AG09309 (cell line): Measurements from ENCODE around the gene KCNIP2.
A peak's percentile ranks its signal among the peaks of the same experiment; 100 is the strongest.

Source experiments
- DNase-seq: peaks from one replicate; pipeline ENCODE4 v3.0.0-alpha.2; 2010; ENCODE audit warnings: low read depth
- H3K4me3 ChIP-seq: 2 replicates; pipeline ENCODE4 v1.5.1; 2011; ENCODE audit warnings: mild to moderate bottlenecking, low read depth, low read length, moderate library complexity; ENCODE audit not compliant: control insufficient read depth
- TF ChIP-seq, protein P1 (sequence below): IDR thresholded peaks from 2 replicates; pipeline ENCODE4 v1.5.1; 2011; ENCODE audit warnings: mild to moderate bottlenecking, low read depth, low read length, inconsistent platforms; ENCODE audit not compliant: insufficient read depth, control insufficient read depth; ENCODE audit errors: missing control alignments

The KCNIP2 gene

DNA sequence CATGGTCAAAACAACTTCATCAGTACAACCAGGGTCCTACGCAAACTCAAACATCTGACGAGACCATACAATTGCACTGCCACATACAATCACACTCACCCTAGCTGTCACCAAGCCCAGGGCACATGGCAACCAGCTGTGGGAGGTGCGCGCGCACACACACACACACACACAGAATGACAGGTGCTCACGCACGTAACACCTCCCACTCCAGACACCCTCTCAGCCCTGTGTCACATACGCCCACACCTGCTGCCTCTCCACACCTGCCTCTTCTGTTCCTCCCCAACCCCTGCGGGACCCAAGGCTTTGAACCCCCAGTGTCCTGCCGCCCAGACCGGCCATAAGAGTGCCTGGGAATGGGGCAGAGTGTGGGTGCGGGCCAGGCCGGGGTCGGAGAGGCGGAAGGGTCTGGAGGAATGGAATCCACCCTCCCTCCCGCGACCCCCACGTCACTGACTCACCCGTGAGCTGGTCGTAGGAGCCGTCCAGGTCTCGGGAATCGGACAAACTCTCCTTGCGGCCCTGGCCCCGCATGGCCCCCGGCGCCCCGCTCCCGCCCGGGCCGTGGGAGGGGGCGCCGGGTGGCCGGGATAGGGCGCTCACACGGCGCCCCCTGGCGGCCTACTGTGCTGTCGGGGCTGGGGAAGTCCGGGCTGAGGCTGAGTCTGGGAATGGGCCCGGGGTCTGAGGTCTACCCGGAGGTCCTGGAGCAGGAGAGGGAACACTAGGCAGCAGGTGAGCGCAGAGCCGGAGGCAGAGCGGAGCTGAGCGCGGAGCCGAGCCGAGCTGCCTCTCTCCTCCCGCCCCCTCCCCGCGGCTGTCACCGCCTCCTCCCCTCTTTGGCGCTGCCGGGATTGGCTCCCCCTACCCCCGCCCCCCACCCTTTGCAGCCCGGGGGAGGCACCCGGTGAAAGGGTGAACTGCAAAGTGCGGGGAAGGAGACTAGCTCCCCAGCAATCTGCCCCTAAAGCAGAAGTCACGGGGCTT lies at the start of gene KCNIP2:
Gene KCNIP2, minus strand, starts transcription at position 769 of the 990 bp plus-strand sequence. Its CDS starts 232 bp downstream, at position 537.
- TF ChIP-seq, protein P1, sequence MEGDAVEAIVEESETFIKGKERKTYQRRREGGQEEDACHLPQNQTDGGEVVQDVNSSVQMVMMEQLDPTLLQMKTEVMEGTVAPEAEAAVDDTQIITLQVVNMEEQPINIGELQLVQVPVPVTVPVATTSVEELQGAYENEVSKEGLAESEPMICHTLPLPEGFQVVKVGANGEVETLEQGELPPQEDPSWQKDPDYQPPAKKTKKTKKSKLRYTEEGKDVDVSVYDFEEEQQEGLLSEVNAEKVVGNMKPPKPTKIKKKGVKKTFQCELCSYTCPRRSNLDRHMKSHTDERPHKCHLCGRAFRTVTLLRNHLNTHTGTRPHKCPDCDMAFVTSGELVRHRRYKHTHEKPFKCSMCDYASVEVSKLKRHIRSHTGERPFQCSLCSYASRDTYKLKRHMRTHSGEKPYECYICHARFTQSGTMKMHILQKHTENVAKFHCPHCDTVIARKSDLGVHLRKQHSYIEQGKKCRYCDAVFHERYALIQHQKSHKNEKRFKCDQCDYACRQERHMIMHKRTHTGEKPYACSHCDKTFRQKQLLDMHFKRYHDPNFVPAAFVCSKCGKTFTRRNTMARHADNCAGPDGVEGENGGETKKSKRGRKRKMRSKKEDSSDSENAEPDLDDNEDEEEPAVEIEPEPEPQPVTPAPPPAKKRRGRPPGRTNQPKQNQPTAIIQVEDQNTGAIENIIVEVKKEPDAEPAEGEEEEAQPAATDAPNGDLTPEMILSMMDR: peak; percentile 36
- no peak within 1 kb of the TSS for H3K4me3 ChIP-seq
- no peak for DNase-seq

DNA sequence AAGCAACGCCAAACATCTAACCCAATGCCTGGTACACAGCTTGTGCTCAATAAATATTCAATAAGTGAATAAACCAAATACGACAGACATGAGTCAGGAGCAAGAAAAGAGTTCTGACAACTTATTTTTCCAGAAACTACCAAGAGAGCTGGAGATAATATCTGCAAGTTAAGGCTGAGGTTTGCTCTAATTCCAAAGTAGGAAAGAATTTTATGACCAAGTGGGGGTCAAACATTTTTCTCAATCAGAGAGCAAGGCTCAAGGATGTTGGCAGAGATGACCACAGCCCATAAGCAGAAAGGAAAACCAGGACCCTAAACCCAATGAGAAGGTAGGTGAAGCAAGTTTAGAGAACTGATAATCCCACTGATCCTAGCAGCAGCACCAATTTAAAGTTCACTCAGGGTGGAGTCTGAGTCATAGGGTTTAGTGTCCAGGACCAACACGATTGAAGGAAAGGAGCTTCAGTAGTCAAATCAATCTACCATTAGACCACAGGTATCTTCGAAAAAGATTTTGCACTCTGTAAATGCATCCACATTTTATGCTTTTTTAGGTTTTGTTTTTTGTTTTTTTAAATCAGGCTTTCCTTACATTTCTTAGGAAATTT lies 49.3 kb upstream of the KCNIP2 start:
- TF ChIP-seq, protein P1: no peak
- DNase-seq: no peak
- no peak overlapping the region for H3K4me3 ChIP-seq

DNA sequence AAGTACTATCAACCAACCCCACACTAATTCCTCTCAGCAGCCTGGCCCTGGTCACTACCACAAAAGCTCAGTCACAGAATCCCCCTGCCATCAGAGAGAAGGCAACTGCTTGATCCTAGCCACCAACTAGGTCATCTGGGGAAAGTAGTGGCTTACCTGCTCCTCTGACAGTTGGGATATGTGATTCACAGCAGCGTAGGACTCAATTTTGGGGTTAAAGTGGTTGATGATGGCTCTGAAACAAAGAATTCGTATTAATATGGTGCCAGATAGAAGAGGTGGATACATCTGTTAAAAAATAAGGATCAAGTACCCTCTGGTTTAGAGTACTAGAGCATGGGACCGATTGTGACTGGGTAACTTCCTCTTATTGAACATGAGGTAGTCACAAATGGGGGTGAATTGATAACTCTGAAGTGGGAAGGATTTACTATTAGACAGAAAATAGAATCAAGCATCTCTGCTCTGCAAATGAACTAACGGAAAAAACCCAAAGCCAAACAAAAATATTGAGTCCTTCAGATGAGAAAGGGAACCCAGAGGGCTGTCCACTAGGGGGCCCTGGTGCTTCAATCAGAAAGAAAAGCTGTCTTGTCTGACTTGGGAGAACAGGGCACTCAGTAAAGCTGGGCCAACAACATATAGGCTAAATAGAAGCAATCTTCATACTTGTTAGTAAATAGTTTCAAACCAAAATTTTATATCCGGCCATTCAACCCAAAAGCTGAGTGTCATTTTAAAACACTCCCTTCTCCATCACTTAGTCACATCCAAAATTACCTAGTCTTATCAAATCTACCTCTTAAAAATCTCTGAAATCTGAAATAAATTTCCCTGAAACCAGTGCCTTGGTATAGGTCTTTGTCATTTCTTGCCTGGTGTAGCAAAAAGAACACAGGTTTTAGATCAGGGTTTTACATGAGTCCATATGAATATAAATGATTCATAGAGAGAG lies 45.9 kb upstream of the KCNIP2 start:
- peak; percentile 35 for DNase-seq
- TF ChIP-seq, protein P1: peak; percentile 91
- H3K4me3 ChIP-seq: no peak overlapping the region

DNA sequence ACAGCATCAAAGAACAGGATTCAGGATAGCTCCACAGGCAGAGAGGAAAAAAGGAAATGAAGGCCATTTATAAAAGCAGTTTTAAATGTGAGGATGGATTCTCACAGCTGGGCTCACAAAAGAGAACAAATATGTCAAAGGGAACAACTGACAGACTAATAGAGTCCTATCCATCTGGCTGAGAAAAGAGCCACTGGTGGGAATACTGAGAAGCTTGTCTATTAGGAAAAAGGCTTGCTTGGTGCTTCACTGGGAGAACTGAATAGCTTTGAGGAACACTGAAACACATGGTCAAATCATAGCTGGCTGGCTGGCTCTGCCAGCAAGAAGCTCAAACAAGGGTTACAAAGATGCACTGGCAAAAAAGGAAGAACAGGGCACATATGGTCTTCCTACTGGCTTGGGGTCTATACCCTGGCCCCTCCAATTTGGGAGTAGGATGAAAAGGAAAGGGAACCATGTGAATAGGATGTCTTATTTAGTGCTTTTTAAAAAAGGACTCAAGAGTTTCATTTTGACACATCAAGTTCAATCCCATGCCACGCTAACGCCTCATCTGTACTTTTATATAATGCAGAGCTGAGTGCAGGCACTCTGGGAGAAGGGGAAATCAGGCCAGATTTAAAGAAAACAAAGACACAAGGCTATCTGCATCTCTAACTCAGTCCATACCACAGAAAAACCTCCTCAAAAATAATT lies 44.8 kb upstream of the KCNIP2 start:
- no peak for DNase-seq
- TF ChIP-seq, protein P1: no peak
- H3K4me3 ChIP-seq: no peak overlapping the region

DNA sequence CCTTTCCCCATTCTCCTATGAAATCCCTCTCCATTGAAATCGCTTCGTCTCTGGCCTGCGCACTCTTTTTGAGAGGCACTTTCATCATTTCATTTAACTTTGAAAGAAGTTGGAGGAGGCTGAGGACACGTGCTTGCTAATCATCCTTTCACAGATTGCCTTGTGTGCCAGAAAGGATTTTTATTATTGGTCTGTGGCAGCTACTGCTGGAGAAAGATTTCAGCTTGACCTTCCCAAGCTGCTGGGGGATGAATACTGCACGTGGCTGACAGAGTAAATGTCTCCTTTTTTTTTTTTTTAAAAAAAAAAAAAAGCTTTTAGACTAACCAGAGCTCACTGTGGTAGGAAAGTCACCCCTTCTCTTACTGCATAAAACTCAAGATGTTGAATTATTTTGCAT lies 44.2 kb upstream of the KCNIP2 start:
- TF ChIP-seq, protein P1: no peak
- no peak overlapping the region for H3K4me3 ChIP-seq
- no peak for DNase-seq
